ENCODE measurements around the gene SULT1A2.
"Not testable (repeated sequence)": the region's sequence is repeated elsewhere in the genome, so short reads cannot be mapped to it uniquely, and the experiment has no call there.

Gene SULT1A2

DNA sequence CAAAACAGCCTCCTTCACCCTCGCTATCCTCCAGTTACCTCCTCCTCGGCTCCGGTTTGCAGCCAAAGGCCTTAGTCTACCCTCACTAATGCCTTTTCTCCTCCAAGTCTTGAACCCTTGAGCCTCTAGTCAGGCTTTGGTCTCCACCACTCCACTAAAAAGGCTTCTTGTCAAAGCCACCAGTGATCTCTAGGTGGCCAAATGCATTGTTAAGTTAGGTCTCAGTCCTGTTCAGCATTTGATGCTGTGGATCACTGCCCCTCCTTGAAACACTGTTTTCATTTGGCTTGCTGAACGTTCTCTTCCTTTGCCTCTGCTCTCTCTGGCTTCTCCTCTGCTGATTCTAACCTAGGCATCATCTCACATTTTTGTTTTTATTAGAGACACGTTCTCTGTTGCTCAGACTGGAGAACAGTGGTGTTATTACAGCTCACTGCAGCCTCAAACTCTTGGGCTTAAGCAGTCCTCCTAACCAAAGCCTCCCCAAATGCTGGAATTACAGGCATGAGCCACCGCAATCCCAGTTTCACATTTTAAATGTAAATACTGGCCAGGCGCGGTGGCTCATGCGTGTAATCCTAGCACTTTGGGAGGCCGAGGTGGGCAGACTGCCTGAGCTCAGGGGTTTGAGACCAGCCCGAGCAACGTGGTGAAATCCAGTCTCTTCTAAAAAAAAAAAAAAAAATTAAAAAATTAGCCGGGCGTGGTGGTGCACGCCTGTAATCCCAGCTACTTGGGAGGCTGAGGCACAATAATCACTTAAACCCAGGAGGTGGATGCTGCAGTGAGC lies 42.0 kb downstream of the SULT1A2 start:
- DNase-seq = no peak

DNA sequence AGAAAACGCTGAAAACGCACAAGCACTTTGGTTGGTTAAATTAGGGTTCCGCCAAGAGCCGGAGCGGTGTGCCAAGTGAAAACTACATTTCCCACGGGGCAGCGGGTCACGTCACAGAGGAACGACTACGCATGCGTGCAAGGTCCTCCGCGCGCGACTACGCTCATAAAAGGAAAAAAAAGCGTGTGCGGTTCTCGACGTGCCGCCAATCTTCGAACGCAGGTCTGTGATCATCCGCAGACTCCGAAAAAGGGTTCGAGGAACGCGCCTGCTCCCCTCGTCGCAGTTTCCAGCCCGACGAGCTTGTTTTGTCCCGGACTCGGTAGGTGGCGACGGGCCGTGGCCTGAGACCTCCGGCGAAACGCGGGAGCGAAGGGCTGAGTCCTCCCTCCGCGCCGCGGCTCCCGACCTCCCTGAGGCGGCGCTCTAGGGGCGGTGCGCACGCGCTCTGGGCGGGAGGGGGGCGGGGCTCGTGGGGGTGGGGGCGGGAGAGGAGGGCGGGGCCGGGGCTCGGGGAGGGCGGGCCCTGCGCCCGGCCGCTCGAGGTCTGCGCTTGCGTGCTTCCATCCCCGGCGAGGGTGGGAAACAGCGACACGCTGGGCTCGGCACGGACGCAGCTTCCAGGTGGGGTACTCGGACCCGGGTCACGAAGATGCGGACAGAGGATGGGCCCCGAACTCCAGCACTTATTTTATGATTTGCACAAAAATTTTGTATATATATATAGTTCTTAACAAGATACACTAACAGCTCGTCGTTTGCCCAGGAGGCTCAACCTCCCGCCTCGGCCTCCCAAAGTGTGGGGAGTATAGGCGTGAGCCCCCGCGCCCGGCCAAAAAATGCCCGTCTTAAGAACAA lies 42.8 kb downstream of the SULT1A2 start, which contains the start of gene SGF29:
Gene SGF29, plus strand, starts transcription at position 145 of the 858 bp plus-strand sequence. CDS start 27,150 bp downstream, outside the sequence.
- DNase-seq = peak; percentile 59 to 82

DNA sequence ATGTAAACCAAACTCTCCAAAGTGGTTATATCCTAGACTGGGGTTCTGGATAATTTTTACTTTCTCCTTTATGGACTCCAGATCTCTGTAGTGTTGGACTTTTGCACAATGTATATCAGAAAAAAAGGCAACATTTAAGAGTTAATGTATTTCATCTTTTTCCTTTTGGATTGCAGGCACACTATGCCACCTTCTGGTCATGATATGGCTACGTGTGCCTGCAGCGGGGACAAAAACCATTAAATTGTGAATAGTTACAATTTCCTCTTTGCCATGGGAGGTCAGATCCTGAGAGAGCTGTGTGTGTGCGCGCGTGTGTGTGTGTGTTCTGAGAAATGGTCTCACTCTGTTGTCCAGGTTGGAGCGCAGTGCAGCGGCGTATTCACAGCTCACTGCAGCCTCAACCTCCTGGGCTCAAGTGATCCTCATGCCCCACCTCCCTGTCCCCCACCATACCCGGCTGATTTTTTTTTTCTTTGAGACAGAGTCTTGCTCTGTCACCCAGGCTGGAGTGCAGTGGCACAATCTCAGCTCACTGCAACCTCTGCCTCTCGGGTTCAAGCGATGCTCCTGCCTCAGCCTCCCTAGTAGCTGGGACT lies 47.5 kb downstream of the SULT1A2 start:
- no peak for DNase-seq

DNA sequence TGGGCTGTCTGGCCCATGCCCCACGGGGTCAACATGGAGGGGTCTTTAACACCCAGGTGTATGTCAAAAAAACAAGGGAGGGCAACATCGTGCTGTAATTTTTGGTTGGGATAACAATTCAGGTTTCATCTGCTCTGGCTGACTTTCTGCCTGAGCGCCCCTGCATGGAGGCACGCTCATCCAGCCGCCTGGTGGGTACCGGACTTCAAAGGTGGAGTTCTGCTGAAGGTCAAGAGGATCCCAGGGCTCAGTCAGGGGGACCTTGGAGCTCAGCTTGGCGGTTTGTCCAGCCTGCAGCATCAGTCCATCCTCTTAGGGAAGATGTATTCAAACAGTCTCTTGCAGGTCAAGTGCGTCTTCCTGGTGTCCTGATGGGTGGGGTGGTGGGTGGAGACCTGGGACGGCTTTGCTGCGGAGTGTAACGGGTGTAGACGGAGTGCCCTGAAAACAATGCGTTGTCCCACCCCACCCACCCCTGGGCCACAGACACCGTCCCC lies 48.5 kb downstream of the SULT1A2 start:
- DNase-seq = no peak

DNA sequence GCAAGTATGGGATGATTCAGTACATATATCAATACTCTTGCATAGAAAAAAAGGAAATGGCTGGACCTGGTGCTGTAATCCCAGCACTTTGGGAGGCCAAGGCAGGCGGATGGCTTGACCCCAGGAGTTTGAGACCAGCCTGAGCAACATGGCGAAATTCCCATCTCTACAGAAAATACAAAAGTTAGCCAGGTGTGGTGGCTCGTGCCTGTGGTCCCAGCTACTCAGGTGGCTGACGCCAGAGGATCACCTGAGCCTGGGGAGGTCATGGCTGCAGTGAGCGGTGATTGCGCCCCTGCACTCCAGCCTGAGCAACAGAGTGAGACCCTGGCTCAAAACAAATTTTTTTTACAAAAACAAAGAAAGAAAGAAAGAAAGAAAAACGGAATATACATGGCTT lies 50.2 kb downstream of the SULT1A2 start:
- no peak for DNase-seq

DNA sequence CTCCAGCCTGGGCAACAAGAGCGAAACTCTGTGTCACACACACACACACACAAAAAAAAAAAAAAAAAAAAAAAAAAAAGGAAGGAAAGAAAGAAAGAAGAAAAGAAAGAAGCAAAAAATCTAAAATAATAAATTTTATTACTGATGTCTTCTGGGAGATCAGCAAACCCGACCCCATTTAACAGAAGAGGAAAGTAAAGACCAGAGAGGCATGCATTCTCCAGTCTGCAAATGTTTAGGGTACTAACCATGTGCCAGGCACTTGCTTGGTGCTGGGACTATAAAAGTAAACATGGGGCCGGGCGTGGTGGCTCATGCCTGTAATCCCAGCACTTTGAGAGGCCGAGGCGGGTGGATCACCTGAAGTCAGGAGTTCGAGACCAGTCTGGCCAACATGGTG lies 50.9 kb downstream of the SULT1A2 start:
- not testable (repeated sequence) for DNase-seq

DNA sequence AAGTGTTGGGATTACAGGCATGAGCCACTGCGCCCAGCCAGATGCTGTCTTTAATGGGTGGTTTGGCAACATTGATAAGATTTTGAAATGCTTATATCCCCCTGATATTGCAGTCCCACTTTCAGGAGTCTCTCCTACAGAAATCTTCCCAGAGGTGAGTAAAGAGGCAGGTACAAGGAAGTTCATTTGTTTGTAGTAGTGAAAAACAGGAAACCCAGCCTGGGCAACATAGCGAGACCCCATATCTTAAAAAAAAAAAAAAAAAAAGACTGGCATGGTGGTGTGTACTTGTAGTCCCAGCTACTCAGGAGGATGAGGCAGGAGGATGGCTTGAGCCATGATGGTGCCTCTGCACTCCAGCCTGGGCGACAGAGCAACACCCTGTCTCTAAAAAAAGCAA lies 51.9 kb downstream of the SULT1A2 start:
- DNase-seq = no peak

DNA sequence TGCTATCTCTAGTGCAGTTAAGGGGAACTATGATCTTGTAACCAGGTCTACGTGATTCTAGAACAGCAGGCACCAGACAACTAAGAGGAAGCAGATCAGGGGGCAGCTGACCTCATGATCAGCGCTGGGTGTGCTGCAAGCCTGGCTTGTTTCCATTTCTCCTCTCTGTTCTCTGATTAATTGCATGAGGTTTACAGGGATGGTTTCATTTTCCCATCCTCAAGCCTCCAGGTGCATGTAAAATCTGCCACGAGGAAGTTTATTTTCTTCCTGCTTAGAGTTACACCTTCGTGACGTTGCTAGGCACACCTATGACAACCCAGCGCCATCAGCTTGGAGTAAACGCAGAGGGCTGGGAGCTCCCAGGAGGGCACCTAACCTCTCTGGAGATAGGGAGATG lies 53.8 kb downstream of the SULT1A2 start:
- DNase-seq = no peak

DNA sequence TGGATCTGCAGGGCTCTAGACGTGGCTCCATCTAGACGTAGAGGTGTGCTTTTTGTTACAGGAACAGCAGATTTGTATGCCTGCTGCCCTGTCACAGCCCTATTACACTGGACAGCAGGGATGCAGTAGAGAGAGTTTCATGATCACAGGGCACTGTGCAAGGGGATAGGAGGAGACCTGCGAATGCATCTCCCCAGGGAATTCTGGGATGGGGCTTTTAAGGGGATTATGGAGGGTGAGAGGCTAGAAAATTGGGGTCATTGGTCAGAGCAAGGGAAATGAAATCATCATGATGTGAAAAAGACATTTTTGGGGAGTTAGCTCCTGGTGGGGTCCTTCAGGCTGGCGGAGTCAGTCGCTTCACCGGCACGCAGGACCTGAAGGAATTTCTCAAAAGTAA lies 54.2 kb downstream of the SULT1A2 start:
- no peak for DNase-seq
